Endodermal cell (in vitro differentiated cells): ENCODE measurements around the gene LINGO4. TPM values are rescaled to one million over a fixed set of nuclear protein-coding genes. Genes with fewer than 3 reads are reported as not detected.

Experiments used
- DNase-seq: peaks from one replicate; pipeline ENCODE4 v3.0.0-alpha.2; 2017
- H3K27ac ChIP-seq: 2 replicates; pipeline ENCODE4 v1.5.1; 2013; ENCODE audit warnings: mild to moderate bottlenecking, low read depth, low read length, moderate library complexity
- H3K27me3 ChIP-seq: 2 replicates; pipeline ENCODE4 v1.6.1; 2013; ENCODE audit warnings: mild to moderate bottlenecking, low read length, moderate library complexity; ENCODE audit not compliant: insufficient read depth, control insufficient read depth, poor library complexity, severe bottlenecking
- H3K36me3 ChIP-seq: 2 replicates; pipeline ENCODE4 v1.7.0; 2013; ENCODE audit warnings: mild to moderate bottlenecking, low read length, moderate library complexity; ENCODE audit not compliant: control insufficient read depth, insufficient read depth
- H3K4me1 ChIP-seq: one replicate; pipeline ENCODE4 v1.7.0; 2013; ENCODE audit warnings: low read length; ENCODE audit not compliant: control insufficient read depth, insufficient read depth
- H3K4me3 ChIP-seq: 2 replicates; pipeline ENCODE4 v1.5.1; 2013; ENCODE audit warnings: mild to moderate bottlenecking, low read length, moderate library complexity
- H3K9ac ChIP-seq: 2 replicates; pipeline ENCODE4 v1.6.1; 2013; ENCODE audit warnings: mild to moderate bottlenecking, low read length, moderate library complexity; ENCODE audit not compliant: poor library complexity, severe bottlenecking; ENCODE audit errors: extremely low read depth
- H3K9me3 ChIP-seq: 2 replicates; pipeline ENCODE4 v1.6.1; 2013; ENCODE audit warnings: mild to moderate bottlenecking, low read length, moderate library complexity; ENCODE audit not compliant: control insufficient read depth
- H3K27ac Mint-ChIP-seq: 2 replicates; pipeline ENCODE4 v1.8.0; 2020; ENCODE audit warnings: mixed read lengths
- H3K27me3 Mint-ChIP-seq: 2 replicates; pipeline ENCODE4 v1.8.0; 2021; ENCODE audit warnings: mild to moderate bottlenecking, mixed read lengths; ENCODE audit not compliant: insufficient read depth
- H3K36me3 Mint-ChIP-seq: 2 replicates; pipeline ENCODE4 v1.8.0; 2020; ENCODE audit warnings: low read depth, mixed read lengths
- H3K4me1 Mint-ChIP-seq: 2 replicates; pipeline ENCODE4 v1.8.0; 2020; ENCODE audit warnings: mixed read lengths
- H3K4me3 Mint-ChIP-seq: 2 replicates; pipeline ENCODE4 v1.8.0; 2020; ENCODE audit warnings: mild to moderate bottlenecking, moderate library complexity, mixed read lengths
- H3K9me3 Mint-ChIP-seq: 2 replicates; pipeline ENCODE4 v1.8.0; 2020; ENCODE audit warnings: mild to moderate bottlenecking, mixed read lengths
- CTCF ChIP-seq: fragments of 200-600 bp; sonication (generic); conservative IDR thresholded peaks from 2 replicates; pipeline ENCODE4 v1.5.0; 2021; ENCODE audit warnings: antibody characterized with exemption, mild to moderate bottlenecking
- WGBS, 2 experiments: methylation state at CpG; one replicate each; pipeline versions ENCODE4 v1.1.5 to v1.1.7; 2013; ENCODE audit warnings: missing lambda C conversion rate in 2 of 2, mixed read lengths in 1 of 2; ENCODE audit not compliant: insufficient coverage in 1 of 2, insufficient read length in 1 of 2; 5-methylcytosine and 5-hydroxymethylcytosine counted together
- total RNA-seq, 2 donors: library from RNA; stranded (reverse); fragmentation: NEBNext Ultra II Directional in 1 of 2; extraction: Animal tissue kit (Norgen Biotek cat#: 25700) in 1 of 2; gene quantifications; 2 replicates in 1 of 2; 3 replicates in 1 of 2; pipeline ENCODE4 v1.2.1, GENCODE V29; 2021

The LINGO4 gene
- total RNA-seq, 2 donors from 2014 or later, result not detected

DNA sequence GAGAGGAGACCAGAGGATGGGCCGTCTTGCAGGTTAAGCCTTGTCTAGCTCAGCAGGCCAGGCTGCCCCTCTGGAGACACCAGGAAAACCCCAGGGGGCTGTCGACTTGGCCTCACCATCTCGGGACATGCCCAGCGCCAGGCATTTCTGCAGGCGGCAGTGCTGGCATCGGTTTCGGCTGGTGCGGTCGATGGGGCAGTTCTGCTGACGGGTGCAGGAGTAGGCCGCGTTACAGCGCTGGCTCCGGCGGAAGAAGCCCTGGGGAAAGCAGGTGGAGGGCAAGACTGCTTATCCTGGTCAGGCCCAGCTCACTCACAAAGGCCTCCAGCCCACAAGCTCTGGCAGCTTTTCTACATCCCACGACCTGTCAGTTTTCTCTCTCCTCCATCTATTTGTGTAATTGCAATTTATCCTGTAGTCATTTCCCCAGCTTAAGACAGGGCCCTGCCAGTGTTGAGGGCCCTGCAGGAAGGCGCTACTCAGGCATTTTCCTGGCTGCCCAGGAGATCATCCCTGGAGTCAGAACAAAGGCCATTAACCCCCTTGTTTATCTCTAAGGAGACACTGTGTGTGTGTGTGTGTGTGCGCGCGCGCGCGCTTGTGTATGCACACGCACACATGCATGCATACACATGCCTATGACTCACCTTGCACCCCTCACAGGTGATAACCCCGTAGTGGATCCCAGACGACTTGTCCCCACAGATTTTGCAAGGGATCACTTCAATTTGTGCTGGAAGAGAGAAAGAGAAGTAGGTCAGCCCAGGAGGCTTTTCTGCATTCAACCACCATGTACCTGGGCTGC is 11.5 kb upstream of the LINGO4 start:
- no peaks in the 10 kb centered on the region for H3K9me3 ChIP-seq
- Mint-ChIP-seq H3K4me3 (no peak overlapping the region), H3K27me3 (no peaks in the 10 kb centered on the region), H3K9me3 (no peaks in the 10 kb centered on the region), H3K27ac (no peak overlapping the region), H3K4me1 (peaks cover 2% of the 10 kb centered on the region), H3K36me3 (no peaks in the 10 kb centered on the region)
- H3K27ac ChIP-seq, result no peak overlapping the region
- H3K36me3 ChIP-seq, result no peaks in the 10 kb centered on the region
- no peak for TF ChIP-seq CTCF
- no peaks in the 10 kb centered on the region for H3K27me3 ChIP-seq
- no peak for DNase-seq
- 91% methylated on average over 11 to 23 of the region's 26 CpGs for WGBS, 2 experiments
- H3K4me3 ChIP-seq, result no peak overlapping the region
- H3K9ac ChIP-seq, result no peak overlapping the region
- H3K4me1 ChIP-seq, result no peaks in the 10 kb centered on the region

- no peaks in the 10 kb centered on the region for H3K9me3 ChIP-seq
- no peak overlapping the region for H3K9ac ChIP-seq
- no peaks in the 10 kb centered on the region for H3K36me3 ChIP-seq
- TF ChIP-seq CTCF, result no peak
- Mint-ChIP-seq H3K36me3 (no peaks in the 10 kb centered on the region), H3K9me3 (no peaks in the 10 kb centered on the region), H3K27ac (no peak overlapping the region), H3K4me1 (peaks cover 2% of the 10 kb centered on the region), H3K4me3 (no peak overlapping the region), H3K27me3 (no peaks in the 10 kb centered on the region)
- no peak overlapping the region for H3K4me3 ChIP-seq
- no peak for DNase-seq
- no peaks in the 10 kb centered on the region for H3K4me1 ChIP-seq
- 90% methylated on average over 12 of the region's 12 CpGs; no CpG with 5 or more reads in 1 of the 2 experiments for WGBS, 2 experiments
- H3K27ac ChIP-seq, result no peak overlapping the region
- no peaks in the 10 kb centered on the region for H3K27me3 ChIP-seq
Observed at GRCh38 chr1:151815716-151816327, 10.6 kb upstream of the LINGO4 start.

GRCh38 chr1:151814971-151815545 is 9.8 kb upstream of the LINGO4 start:
- DNase-seq, result no peak
- Histone ChIP-seq H3K36me3 (no peaks in the 10 kb centered on the region), H3K9me3 (no peaks in the 10 kb centered on the region), H3K4me3 (no peak overlapping the region), H3K27ac (no peak overlapping the region), H3K9ac (no peak overlapping the region), H3K27me3 (no peaks in the 10 kb centered on the region), H3K4me1 (no peaks in the 10 kb centered on the region)
- H3K36me3 Mint-ChIP-seq, result no peaks in the 10 kb centered on the region
- no peaks in the 10 kb centered on the region for H3K27me3 Mint-ChIP-seq
- 90 to 95% methylated on average over 6 to 8 of the region's 8 CpGs for WGBS, 2 experiments
- TF ChIP-seq CTCF, result no peak
- no peak overlapping the region for H3K27ac Mint-ChIP-seq
- H3K9me3 Mint-ChIP-seq, result no peaks in the 10 kb centered on the region
- H3K4me3 Mint-ChIP-seq, result no peak overlapping the region
- H3K4me1 Mint-ChIP-seq, result peaks cover 4% of the 10 kb centered on the region
